Myocyte (in vitro differentiated cells): ENCODE data around the gene UBAP1L. TPM values are rescaled to one million over a fixed set of nuclear protein-coding genes. Genes with fewer than 3 reads are reported as not detected.
"Not testable (repeated sequence)": the region's sequence is repeated elsewhere in the genome, so short reads cannot be mapped to it uniquely, and the experiment has no call there.

Experiments
- DNase-seq: peaks from one replicate; pipeline ENCODE4 v3.0.0-alpha.2; 2012; ENCODE audit warnings: low read depth
- total RNA-seq: library from RNA; depleted of rRNA; stranded (reverse); fragments of >200 nt; gene quantifications from 2 replicates; pipeline ENCODE4 v1.2.3, GENCODE V29; 2014

UBAP1L gene
- total RNA-seq, 1 donor from 2014 or later, result 1.6 TPM

DNA sequence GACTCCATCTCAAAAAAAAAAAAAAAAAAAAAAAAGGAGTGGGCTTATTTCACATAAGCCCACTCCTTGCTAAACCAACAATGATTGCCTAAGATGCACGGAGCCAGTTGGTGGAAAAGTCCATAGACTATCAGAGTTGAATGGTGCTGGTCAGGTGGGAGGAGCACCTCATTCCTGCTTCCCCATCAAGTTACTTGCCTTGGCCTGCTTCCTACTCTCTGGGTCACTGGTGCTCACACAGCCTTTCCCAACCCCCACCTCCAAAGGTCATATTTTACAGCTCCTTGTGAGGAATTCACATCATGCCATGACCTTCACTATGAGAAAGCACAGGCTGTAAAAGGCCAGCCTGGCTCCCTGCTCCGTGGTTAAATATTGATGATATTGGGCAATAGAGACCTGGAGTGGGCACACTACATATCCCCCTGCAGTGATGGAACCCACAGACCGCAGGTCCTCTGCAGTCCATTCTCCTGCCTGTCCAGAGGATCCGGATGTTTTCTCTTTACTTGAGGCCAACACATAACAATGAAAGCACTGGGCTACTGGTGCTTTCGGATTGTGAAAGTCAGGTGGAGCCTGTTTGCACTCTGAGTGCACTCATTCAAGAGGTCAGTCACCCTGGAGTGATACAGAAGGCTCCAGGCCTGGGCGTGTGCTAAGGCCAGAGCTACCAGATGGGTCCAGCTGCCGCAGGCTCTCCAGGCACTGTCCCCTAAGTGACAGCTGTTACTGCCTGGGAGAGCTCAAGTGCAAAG is 70.1 kb downstream of the UBAP1L start, which contains the start of gene SLC51B:
SLC51B (plus strand) TSS at position 664 of the 758 bp plus-strand sequence. CDS start 4,618 bp downstream, outside the sequence.
- peak; percentile 86 for DNase-seq

DNA sequence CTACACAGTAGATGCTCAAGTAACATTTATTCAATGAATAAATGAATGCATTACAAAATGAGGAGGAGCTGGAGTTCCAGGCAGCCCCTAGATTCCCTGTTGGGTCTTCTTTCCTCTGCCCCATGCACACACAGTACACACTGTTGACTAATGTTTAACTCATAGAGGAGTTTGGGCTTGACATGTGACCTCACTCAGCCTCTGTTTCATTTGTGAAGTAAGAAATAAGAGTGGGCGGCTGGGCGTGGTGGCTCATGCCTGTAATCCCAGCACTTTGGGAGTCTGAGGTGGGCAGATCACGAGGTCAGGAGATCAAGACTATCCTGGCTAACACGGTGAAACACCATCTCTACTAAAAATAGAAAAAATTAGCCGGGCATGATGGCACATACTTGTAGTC is 70.8 kb downstream of the UBAP1L start:
- DNase-seq, result not testable (repeated sequence)

DNA sequence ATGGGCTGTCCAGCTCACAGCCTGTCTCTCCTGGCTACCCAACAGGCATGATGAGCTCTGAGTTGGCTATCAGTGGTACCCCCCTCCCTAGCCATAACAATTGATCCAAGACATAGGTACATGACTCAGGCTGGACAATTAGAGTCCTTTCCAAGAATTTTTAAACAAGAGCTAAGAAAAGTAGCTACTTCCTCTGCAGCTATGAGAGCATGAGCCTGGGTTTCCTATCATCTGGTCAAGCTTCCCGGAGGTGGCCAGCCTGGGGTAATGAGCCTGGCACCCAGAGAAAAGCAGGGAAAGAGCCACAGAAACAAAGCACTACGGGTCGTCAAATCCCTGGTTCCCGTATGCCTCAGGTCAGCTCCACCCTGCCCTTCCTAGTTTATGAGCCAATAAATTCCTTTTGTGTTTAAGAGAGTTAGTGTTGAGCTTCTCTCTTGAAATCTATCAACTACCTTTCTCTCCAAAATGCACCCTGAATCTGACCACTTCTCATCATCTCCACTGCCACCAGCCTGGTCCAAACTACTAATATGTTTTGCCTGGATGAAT is 72.1 kb downstream of the UBAP1L start:
- no peak for DNase-seq

Other genes with a start within 250 kb of the UBAP1L start
- gene ANKDD1A, start 203.3 kb downstream of the UBAP1L start, total RNA-seq, result 2.5 and 4.6 TPM in 2 replicates
- 127 and 141 TPM in 2 replicates for gene SPG21, start 125.3 kb downstream of the UBAP1L start, total RNA-seq
- 24.8 and 30.2 TPM in 2 replicates for gene MTFMT, start 85.6 kb downstream of the UBAP1L start, total RNA-seq
- gene SLC51B, start 69.8 kb downstream of the UBAP1L start, total RNA-seq, result 0.26 TPM in 1 of 2 replicates, not detected in the other
- 0.94 TPM in 1 of 2 replicates, not detected in the other for gene RASL12, start 47.2 kb downstream of the UBAP1L start, total RNA-seq
- gene KBTBD13, start 38.5 kb downstream of the UBAP1L start, total RNA-seq, result 0.13 TPM in 1 of 2 replicates, not detected in the other
- gene PDCD7, start 18.6 kb upstream of the UBAP1L start, total RNA-seq, result 19.5 and 20.2 TPM in 2 replicates
- 37.2 and 40.7 TPM in 2 replicates for gene CLPX, start 70.1 kb upstream of the UBAP1L start, total RNA-seq
- gene CILP, start 96.3 kb upstream of the UBAP1L start, total RNA-seq, result 0.27 and 0.52 TPM in 2 replicates
- gene PARP16, start 171.7 kb upstream of the UBAP1L start, total RNA-seq, result 7.2 and 7.6 TPM in 2 replicates
- not detected in 2 replicates for gene RNU5A-1, start 180.9 kb upstream of the UBAP1L start, total RNA-seq
- gene RNU5B-1, start 189.5 kb upstream of the UBAP1L start, total RNA-seq, result not detected in 2 replicates